Measurements from ENCODE around the gene ZNF525. TPM values are rescaled to one million over a fixed set of nuclear protein-coding genes. Genes with fewer than 3 reads are reported as not detected.

The ZNF525 gene
- total RNA-seq: 6.5 TPM in 2 replicates

GRCh38 chr19:53365134-53365898 is at the start of gene ZNF525:
Gene ZNF525, plus strand, starts transcription at chr19:53365705. Its CDS starts 6,577 bp downstream, at chr19:53372282.

DNA sequence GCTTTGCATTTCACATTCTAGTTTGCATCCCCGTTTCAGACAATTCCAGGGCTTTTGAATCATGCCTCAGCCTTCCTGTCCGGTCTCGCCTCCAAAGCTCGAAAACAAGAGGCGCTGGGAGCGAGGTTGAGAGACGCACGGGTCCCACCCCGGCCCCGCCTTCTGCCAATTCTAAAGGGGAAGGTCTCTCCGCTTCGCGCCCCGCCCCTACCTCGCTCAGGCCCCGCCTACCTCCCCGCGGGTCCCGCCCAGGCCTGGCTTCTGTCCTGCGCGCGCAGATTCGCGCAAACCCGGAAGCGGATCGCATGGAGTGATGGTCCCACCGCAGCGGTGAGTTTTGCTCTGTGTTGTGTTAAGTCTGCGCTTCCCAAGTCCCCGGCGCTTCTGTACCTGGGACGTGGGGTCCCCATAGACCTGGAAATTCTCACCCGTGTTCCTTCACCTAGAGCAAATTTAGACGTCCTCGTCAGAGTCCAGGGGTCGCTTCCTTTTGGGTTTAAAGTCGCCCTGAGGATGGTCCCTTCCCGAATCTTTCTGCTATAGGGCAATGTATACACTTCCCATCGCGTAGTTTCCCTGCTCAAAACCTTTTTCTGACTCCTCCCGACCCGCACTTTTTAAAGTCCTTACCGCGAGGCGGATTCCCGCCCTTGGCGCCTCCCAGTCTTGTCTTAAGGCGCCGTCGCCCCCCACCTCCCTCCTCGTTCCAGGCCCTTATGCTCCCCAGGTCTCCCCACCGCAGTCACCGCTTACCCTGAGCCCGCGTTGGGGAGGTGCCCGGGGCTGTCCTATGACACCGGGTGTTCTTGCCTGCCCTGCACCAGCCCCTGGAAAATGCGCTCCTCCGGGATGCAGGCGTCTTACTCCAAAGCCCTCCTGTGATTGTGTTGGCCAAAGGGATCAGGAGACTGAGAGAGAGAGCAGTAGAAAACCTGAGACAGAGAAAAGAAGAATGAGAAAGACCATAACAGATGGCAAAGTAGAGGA is 31.7 kb upstream of the ZNF525 start, which contains the start of gene ZNF845:
Gene ZNF845 (plus strand): TSS at position 287 of the 987 bp plus-strand sequence. CDS start 7,559 bp downstream, outside the sequence.

GRCh38 chr19:53394974-53395839 is 29.7 kb downstream of the ZNF525 start, which contains the start of gene ZNF765:
Gene ZNF765, plus strand, starts transcription at chr19:53395149. Its CDS starts 2,867 bp downstream, at chr19:53398016.

DNA sequence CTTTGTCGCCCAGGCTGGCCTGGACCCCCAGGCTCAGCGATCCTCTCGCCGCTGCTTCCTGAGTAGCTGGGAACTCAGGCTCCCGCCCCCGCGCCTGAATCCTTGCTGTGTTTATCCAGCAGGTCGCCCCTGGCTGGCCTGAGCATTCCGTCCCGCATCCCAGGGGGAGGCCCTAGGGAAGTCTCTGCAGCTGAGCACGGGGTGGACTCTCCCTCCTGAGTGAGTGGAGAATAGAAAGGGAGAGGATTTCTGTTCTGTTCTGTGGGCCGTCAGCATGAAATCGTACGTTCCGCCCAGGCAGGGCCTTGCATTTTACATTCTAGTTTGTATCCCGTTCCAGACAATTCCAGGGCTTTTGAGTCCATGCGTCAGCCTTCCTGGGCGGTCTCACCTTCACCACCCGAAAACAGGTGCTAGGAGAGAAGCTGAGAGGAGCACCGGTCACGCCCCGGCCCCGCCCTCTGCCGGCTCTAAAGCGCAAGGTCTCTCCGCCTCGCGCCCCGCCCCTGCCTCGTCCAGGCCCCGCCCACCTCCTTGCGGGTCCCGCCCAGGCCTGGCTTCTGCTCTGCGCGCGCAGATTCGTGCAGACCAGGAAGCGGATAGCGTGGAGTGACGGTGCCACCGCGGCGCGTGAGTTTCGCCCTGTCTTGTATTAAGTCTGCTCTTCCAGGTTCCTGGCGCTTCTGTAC is 66.0 kb downstream of the ZNF525 start, which contains the start of gene ZNF761:
Gene ZNF761 (plus strand): TSS at position 586 of the 689 bp plus-strand sequence. CDS start 15,285 bp downstream, outside the sequence.

Other genes with a start within 250 kb of the ZNF525 start
- gene ZNF415, start 232.8 kb upstream of the ZNF525 start, total RNA-seq: 6.1 and 6.3 TPM in 2 replicates
- 7.6 and 9.9 TPM in 2 replicates for gene ZNF347, start 206.7 kb upstream of the ZNF525 start, total RNA-seq
- 4.4 and 4.6 TPM in 2 replicates for gene ZNF665, start 172.3 kb upstream of the ZNF525 start, total RNA-seq
- 11.2 and 11.6 TPM in 2 replicates for gene ZNF677, start 110.8 kb upstream of the ZNF525 start, total RNA-seq
- not detected in 2 replicates for gene VN1R2, start 107.4 kb upstream of the ZNF525 start, total RNA-seq
- gene VN1R4, start 98.0 kb upstream of the ZNF525 start, total RNA-seq: not detected in 2 replicates
- 8.4 and 9.1 TPM in 2 replicates for gene ZNF845, start 32.0 kb upstream of the ZNF525 start, total RNA-seq
- gene ZNF765, start 29.4 kb downstream of the ZNF525 start, total RNA-seq: 14.1 and 14.6 TPM in 2 replicates
- gene ZNF761, start 66.3 kb downstream of the ZNF525 start, total RNA-seq: 13.8 and 14.6 TPM in 2 replicates
- gene ZNF813, start 102.0 kb downstream of the ZNF525 start, total RNA-seq: 3.0 and 3.1 TPM in 2 replicates
- gene ZNF331, start 172.4 kb downstream of the ZNF525 start, total RNA-seq: 8.3 and 13.0 TPM in 2 replicates

All from uterine smooth muscle cell (primary cell).